Measurements from ENCODE around the gene DOP1B.
"Not testable (repeated sequence)": the region's sequence is repeated elsewhere in the genome, so short reads cannot be mapped to it uniquely, and the experiment has no call there.

DOP1B gene

GRCh38 chr21:36135391-36136102 is 21.1 kb upstream of the DOP1B start:
- DNase-seq: no peak

- not testable (repeated sequence) for DNase-seq
Observed at GRCh38 chr21:36139791-36140190, 16.8 kb upstream of the DOP1B start.

- peak; percentile 88 for DNase-seq
Observed at GRCh38 chr21:36141513-36141925, 15.1 kb upstream of the DOP1B start.

DNA sequence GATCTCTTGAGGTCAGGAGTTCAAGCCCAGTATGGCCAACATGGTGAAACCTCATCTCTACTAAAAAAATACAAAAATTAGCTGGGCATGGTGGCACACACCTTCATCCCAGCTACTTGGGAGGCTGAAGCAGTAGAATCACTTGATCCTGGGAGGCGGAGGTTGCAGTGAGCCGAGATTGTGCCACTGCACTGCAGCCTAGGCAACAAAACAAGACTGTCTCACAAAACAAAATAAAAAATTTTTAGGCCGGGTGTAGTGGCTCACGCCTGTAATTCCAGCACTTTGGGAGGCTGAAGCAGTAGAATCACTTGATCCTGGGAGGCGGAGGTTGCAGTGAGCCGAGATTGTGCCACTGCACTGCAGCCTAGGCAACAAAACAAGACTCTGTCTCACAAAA is 12.4 kb upstream of the DOP1B start:
- DNase-seq: not testable (repeated sequence)

- no peak for DNase-seq
Observed at GRCh38 chr21:36145259-36145658, 11.4 kb upstream of the DOP1B start.

DNA sequence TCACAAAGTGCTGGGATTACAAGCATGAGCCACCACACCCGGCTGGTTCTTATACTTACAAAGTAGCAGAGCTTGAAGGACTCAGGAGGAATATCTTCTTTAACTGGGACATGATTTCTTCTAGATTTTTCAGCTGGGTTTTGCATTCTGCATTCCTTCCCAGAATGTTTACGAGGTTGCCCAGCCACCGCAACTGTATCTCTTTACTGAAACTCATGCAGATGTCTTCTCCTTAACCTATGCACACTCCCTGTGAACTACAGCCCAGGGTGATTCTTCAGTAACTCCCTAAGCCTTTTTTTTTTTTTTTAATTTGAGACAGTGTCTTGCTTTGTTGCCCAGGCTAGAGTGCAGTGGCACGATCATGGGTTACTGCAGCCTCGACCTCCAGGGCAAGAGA is 8.7 kb upstream of the DOP1B start:
- DNase-seq: no peak

DNA sequence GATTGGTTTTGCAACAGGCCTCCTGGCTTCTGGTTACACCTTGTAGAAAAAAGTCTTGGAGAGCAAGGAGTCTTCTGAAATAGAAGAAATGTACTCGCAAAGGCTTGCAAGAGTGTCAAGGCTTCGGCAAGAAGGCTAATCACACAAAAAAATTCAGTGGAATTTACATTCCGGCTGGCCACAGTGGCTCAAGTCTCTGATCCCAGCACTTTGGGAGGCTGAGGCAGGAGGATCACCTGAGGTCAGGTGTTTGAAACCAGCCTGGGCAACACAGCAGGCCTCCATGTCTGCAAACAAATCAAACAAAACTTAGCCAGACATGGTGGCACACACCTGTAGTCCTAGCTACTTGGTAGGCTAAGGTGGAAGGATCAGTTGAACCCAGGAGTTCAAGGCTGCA is 7.7 kb upstream of the DOP1B start:
- no peak for DNase-seq

GRCh38 chr21:36149788-36150711 is 6.6 kb upstream of the DOP1B start:
- DNase-seq: no peak

- DNase-seq: no peak
Observed at GRCh38 chr21:36155603-36156338, 853 bp upstream of the DOP1B start.

- peak; percentile 94 for DNase-seq
Observed at GRCh38 chr21:36156339-36156814, 247 bp upstream of the DOP1B start.

DNA sequence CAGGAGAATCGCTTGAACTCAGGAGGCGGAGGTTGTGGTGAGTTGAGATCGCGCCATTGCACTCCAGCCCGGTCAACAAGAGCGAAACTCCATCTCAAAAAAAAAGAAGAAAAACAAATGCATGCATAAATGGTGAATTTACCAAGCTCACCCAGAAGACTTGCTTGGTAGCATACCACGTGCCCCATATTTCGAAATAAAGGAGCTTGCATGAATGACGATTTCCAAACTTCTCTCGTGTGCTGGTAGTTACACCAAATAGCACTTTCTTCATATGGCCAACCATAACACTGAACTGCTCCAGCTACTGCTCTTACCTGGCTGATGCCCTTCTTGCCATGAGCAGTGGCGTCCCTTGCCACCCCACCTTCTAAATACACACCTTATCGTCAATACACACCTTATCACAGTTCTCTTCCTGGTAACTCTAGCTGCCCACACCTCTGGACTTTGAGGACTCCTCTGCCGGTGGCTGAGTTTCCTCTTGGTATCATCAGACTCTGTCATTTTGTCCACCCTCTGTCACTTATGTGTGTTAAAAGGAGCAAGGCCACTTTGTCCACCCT is 2.8 kb downstream of the DOP1B start:
- DNase-seq: no peak

DNA sequence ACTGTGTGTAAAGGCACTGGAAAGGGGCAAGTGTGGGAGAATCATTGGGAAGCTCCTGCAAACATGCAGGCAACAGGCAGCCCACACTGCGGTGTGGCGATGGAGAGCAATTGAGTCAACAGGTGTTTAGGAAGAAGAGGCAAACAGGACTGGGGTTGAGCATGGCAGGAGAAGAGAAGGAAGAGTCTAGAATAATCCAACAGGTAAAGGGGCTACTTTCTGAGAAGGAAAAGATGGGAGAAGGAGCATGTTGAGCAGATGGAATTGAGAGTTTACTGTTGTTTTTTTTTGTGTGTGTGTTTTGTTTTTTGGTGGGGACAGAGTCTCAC is 4.2 kb downstream of the DOP1B start:
- DNase-seq: no peak

GRCh38 chr21:36162631-36163030 is 6.0 kb downstream of the DOP1B start:
- no peak for DNase-seq

GRCh38 chr21:36163750-36164741 is 7.4 kb downstream of the DOP1B start:
- DNase-seq: no peak

GRCh38 chr21:36165356-36165755 is 8.7 kb downstream of the DOP1B start:
- DNase-seq: no peak

DNA sequence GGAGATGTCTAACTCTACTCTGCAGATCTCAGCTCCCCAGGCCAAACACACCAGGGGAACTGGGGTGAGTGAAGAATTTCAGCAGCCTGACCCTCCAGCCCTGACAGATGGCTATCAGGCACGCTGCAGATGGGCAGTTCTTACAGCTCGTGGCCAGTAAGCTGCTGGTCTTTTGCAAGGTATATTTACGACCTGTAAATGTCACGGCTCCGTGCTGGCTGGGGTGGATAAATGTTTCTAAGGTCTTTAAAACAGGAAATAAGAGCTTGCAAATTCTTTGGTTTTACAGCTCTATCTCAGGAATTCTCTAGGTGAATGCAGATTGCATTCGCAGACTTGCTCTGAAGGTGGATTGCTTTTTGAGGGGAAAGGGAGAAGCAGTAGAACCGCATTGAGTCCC is 10.1 kb downstream of the DOP1B start:
- no peak for DNase-seq

- DNase-seq: no peak
Observed at GRCh38 chr21:36167541-36167940, 10.9 kb downstream of the DOP1B start.

GRCh38 chr21:36169470-36170128 is 13.0 kb downstream of the DOP1B start:
- no peak for DNase-seq

DNA sequence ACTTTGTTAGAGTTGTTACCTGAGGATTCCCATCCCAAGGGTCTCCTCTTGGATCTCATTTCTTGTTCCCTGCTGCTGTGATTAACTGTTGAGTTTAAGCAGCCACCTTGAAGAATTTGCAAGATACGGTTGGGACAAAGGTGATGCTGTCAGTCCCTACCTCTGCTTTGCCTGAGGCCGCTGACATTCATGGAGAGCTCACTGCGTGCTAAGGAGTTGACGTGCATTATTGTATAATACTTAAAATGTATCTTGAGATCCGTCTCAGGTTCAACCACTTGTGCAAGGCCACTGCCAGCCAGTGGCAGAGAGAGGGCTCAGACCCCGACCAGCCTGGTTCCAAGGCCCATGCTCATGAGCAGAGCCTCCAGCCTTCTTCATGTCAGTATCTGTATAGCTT is 14.2 kb downstream of the DOP1B start:
- DNase-seq: no peak

DNA sequence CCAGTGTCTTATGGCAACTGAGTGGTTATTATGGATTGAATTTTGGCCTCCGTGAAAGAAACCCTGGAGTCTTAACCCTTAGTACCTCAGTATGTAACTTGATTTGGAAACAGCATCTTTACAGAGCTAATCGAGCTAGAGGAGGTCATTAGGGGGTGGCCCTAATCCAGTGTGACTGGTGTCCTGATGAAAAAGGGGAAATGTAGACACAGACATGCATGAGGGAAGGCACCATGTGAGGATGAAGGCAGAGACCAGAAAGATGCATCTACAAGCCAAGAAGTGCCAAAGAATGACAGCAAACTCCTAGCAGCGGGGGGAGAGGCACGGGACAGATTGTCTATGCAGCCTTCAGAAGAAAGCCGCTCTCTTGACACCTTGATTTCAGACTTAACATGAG is 14.7 kb downstream of the DOP1B start:
- DNase-seq: no peak

DNA sequence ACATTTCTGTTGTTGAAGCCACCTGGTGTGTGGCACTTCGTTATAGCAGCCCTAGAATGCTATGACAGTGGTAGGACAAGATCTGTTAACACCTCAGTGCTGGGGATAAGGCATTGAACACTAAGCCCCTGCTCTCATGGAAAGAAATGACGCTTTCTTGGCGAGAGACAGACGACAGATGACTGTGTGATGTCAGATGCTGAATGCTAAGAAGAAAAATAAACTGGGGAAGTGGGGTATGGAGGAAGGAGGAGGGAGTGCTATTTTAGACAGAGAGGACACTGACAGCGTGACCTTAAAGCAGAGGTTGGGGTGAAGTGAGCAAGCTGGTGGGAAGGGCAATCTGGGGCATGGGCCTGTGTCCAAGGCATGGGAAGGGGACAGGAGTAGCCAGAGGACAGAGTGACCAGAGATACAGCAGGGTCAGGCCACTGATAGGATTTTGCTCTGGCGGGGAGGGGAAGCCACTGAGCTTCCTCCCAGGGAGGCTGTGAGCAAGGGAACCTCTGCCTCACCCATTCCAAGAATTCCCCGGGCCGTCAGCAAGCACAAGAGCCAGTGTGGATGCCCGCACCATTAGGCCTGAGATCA is 15.2 kb downstream of the DOP1B start:
- DNase-seq: no peak

Data from NCI-H748 treated with DMSO at 0.1 percent for 48 hours (cell line).